H7 (cell line): ENCODE data around the gene KIF5B. TPM values are rescaled to one million over a fixed set of nuclear protein-coding genes. Genes with fewer than 3 reads are reported as not detected.
"Not testable (repeated sequence)": the region's sequence is repeated elsewhere in the genome, so short reads cannot be mapped to it uniquely, and the experiment has no call there.

Experiments
- DNase-seq: peaks from one replicate; pipeline ENCODE4 v3.0.0; 2012
- H3K27me3 ChIP-seq: 2 replicates; pipeline ENCODE4 v1.6.0; 2011; ENCODE audit warnings: mild to moderate bottlenecking, low read length; ENCODE audit not compliant: control insufficient read depth, insufficient read depth
- H3K36me3 ChIP-seq: replicated peaks from 2 replicates; pipeline ENCODE4 v1.5.1; 2011; ENCODE audit warnings: low read length; ENCODE audit not compliant: control insufficient read depth, insufficient read depth
- H3K4me3 ChIP-seq: 2 replicates; pipeline ENCODE4 v1.5.1; 2011; ENCODE audit warnings: low read depth, mild to moderate bottlenecking, control low read depth, low read length, moderate library complexity; ENCODE audit not compliant: insufficient read depth
- total RNA-seq: library from RNA; depleted of rRNA; stranded (reverse); fragments of >200 nt; shearing (Covaris generic); gene quantifications from 2 replicates; pipeline ENCODE4 v1.2.3, GENCODE V29; 2014

The KIF5B gene
- total RNA-seq, 1 experiment from 2014 or later, result 61.1 TPM

DNA sequence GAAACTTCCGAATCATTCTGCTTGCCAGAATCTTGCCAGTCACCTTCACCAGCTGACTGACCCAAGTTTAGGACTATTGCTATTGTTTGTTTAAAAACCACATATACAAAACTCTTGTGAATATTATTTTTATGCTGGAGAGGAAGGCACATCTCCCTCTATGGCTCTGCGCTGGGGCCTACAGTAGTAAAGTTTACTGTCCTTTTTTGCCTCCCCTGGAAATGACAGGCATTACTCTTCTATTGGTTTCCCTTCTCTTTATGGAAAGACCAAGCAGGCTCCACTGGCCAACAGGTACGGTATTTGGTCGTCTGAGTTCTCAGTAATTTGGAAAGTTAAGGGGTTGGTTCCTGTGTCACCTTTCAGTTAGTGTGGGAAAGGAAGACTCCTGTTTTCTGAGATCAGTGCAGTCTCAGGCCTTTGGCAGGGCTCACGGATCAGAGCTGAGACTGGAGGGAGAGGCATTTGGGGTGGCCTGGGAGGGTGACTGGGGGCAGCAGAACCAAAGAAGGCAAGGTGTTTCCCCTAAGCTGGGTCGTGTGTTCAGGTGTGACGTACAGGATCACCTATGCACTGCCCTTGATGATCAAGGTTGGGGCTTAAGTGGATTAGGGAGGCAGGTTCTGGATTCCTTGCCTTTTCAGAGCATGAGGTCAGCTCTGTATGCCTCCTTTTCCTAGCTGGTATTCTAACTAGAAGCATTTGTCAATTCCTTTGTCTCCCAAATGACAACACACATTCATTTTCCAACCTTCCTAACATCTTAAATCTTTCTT is 16.0 kb upstream of the KIF5B start:
- Histone ChIP-seq H3K4me3 (no peak overlapping the region), H3K36me3 (no peaks in the 10 kb centered on the region), H3K27me3 (peaks cover 3% of the 10 kb centered on the region; the same call in 1 of the 2 replicates)
- DNase-seq, result no peak

DNA sequence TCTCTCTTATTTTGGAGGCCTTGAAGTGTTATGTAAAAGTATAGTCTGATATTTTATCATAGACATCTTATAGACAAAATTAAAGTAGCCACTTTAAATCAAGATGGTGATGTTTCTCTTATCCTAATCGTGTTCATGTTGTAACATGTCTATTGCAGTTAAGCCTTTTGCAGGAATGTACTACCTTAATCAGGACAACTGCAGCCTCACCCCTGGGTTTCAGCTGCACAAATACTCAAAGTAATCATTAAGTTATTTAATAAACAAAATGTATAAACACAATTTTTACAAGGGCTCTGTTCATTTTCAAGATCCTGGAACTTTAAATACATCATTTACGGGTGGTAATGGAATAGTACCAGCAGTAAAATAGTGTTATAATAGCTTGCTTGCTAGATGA is 14.4 kb upstream of the KIF5B start:
- no peak for DNase-seq

DNA sequence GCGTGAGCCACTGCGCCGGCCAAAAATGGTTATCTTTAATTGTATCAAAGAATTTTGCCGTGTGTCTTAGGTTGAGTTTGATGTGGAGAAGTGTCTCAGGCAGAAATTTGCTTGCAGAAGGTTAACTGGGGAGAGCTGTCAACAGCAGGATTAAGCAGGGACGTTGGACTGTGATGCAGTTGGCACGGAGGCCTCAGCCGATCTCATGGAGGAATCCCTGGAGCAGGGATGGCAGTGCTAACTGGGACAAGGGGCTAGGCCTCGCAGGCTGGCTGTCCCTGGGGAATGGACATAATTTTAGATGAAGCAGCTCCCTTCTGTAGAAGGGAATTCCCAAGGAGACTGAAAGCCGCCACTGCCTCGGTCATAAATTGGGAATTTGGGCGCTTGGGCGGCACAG is 12.3 kb upstream of the KIF5B start:
- no peaks in the 10 kb centered on the region for H3K36me3 ChIP-seq
- no peak overlapping the region for H3K4me3 ChIP-seq
- H3K27me3 ChIP-seq, result peaks cover 3% of the 10 kb centered on the region; the same call in 1 of the 2 replicates
- no peak for DNase-seq

More for the DNA sequence above, 14.4 kb upstream of the KIF5B start:
- H3K27me3 ChIP-seq, result peaks cover 3% of the 10 kb centered on the region; the same call in 1 of the 2 replicates
- no peaks in the 10 kb centered on the region for H3K36me3 ChIP-seq
- H3K4me3 ChIP-seq, result no peak overlapping the region

DNA sequence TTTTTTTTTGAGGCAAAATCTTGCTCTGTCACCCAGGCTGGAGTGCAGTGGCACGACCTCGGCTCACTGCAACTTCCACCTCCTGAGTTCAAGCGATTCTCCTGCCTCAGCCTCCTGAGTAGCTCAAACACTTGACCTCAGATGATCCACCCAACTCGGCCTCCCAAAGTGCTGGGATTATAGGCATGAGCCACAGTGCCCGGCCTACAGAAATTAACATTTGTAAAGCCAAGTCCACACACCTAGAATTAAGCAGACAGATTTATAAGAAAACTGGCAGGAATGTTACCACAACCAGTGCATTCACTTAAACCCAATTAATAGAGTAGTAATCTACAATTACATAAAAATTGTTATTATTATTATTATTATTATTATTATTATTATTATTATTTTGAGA is 11.7 kb upstream of the KIF5B start:
- not testable (repeated sequence) for H3K27me3 ChIP-seq, H3K36me3 ChIP-seq, H3K4me3 ChIP-seq, DNase-seq

DNA sequence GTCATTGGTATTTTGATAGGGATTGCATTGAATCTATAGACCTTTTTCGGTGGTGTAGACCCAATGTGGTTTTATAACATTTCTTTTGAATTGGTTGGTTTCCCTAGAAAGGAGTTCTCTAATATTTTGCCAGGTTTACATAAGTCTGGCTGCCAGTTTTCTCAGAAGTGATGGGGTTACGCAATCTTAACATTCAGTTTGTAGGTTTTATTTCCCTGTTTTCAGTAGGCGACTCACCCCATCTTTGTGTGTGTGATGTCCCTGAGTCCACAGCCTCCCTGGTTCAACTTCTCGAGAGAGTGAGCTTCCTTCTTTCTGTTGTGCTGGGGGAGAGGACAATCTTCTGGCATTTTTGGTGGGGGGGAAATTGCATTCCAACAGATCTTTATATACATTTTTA is 9.6 kb upstream of the KIF5B start:
- Histone ChIP-seq H3K36me3 (no peaks in the 10 kb centered on the region), H3K27me3 (no peaks in the 10 kb centered on the region)
- no peak for DNase-seq

DNA sequence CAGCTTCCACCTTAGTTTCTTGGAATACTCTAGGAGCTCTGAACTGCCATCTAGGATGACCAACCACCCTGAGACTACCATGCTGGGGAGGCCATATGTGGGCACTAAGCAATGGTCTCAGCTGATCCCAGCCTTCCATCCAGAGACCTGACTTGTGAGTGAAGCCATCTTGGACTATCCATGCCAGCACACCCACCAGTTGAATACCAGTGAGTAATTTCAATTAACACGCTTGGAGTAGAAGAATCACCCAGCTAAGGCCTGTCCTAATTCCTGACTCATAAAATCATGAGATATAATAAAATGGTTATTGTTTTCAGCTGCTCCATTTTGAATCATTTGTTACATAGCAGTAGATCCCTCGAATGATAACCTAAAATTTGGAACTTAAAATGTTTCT is 5.2 kb upstream of the KIF5B start:
- Histone ChIP-seq H3K27me3 (no peaks in the 10 kb centered on the region), H3K36me3 (no peaks in the 10 kb centered on the region), H3K4me3 (no peak overlapping the region)
- DNase-seq, result no peak

More for the DNA sequence above, 9.6 kb upstream of the KIF5B start:
- no peak overlapping the region for H3K4me3 ChIP-seq

DNA sequence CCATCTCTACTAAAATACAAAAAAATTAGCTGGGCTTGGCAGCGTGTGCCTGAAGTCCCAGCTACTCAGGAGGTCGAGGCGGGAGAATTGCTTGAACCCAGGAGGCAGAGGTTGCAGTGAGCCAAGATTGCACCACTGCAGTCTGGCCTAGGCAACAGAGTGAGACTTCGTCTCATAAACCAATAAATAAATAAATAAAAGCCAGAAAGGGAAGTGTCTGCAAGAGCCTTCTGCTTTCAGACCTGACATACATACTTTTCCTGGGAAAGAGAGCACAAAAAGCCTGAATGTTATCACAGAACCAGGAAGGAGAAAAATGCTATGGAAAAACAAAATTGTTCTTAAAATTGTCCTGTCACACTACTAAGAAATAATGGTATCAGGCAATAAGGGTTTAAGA is 4.1 kb upstream of the KIF5B start:
- Histone ChIP-seq H3K36me3 (no peaks in the 10 kb centered on the region), H3K27me3 (no peaks in the 10 kb centered on the region), H3K4me3 (no peak overlapping the region)
- no peak for DNase-seq

DNA sequence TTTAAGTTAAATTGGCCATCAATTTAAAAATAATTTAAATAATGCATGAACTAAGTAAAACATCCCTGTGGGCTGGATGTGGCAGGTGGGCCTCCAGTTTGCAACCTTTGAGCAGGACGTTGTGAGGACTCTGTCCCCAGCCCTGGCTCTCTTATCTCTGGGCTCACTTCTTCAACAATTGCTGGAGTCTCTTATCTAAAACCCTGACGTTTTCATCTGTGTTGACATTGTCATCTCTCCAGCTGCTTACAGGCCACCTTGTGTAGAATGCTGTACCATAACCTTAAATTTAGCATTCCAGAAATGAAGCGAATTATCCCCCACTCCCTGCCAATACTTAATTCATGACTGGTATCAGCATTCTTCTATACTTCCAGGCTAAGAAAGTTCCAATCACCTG is 3.2 kb upstream of the KIF5B start:
- no peak for DNase-seq
- no peak overlapping the region for H3K4me3 ChIP-seq
- H3K27me3 ChIP-seq, result no peaks in the 10 kb centered on the region
- H3K36me3 ChIP-seq, result no peaks in the 10 kb centered on the region

DNA sequence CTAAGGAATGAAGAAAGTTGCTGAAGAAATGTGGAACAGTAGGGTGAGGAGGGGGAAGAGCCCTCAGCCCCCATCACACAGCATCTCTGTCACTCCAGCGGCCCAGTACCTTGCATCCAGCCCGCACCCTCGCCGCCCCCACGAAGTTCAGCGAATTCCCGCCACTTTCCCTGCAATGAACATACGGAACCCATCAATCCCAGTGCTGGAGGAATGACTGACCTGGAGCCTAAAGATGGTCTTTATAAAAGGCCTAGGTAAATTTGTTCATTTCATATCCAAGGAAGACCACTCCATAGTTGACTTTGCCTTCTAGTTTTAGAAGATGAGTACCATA is 779 bp upstream of the KIF5B start:
- Histone ChIP-seq H3K27me3 (no peaks in the 10 kb centered on the region), H3K36me3 (no peaks in the 10 kb centered on the region), H3K4me3 (no peak overlapping the region)
- peak; percentile 17 for DNase-seq

DNA sequence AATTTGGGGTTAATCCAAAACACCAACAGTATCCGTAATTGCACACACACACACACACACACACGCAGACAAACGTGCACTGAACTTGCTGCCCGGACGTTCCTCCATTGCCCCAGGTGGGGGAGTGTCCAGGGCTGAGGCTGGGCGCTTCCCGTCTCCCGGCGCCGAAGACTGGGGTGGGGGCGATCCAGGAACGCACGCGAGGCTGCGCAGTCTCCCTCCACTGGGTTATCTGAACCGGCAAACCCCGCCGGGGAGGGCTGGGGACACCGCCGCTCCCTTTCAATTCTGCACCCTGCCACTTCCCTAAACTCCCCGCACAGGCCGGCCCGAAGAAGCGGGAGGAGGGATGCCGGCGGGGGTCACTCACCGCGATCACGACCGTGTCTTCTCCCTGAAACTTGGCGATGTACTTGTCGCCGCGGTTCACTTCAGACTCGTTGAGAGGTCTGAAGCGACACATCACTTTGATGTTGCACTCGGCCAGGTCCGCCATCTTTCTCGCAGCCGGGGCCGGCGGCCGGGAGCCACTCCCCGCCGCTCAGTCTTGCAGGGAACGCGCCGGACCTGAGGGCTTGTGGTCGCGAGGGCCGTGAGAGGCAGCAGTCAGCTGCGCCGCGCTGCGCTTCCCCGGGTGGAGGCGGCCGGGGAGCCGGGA is 618 bp downstream of the KIF5B start:
- no peaks in the 10 kb centered on the region for H3K27me3 ChIP-seq
- H3K4me3 ChIP-seq, result peak overlapping the region; percentile 94
- DNase-seq, result peak; percentile 79
- H3K36me3 ChIP-seq, result no peaks in the 10 kb centered on the region

DNA sequence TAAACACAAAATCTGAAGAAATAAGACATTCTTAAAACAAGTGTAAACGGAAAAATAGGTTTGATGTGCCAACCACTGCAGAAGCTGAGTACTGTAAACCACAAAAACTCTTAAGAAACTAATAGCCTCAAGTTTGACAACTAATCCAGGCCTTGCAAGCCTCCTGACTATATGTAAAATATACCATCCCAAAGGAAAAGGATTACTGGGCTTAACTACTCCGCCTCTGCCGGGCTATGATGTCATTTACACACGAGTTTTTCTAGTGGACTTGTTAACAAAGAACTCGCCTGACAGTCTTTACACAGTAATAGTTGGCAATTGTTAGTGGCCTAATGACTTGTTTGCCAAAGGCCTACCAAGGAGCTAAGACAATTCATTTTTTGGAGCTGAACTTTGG is 2.1 kb downstream of the KIF5B start:
- Histone ChIP-seq H3K27me3 (no peaks in the 10 kb centered on the region), H3K4me3 (peak overlapping the region; percentile 94), H3K36me3 (no peaks in the 10 kb centered on the region)
- no peak for DNase-seq

DNA sequence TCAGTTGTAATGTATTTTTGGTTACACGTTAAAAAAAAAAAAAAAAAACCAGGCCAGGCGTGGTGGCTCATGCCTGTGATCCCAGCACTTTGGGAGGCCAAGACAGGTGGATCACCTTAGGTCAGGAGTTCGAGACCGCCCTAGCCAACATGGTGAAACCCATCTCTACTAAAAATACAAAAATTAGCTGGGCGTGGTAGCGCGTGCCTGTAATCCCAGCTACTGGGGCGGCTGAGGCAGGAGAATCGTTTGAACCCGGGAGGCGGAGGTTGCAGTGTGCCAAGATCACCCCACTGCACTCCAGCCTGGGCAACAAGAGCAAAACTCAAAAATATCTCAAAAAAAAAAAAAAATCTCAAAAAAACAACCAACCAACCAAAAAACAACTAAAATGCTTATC is 2.8 kb downstream of the KIF5B start:
- not testable (repeated sequence) for DNase-seq, H3K36me3 ChIP-seq, H3K27me3 ChIP-seq, H3K4me3 ChIP-seq

DNA sequence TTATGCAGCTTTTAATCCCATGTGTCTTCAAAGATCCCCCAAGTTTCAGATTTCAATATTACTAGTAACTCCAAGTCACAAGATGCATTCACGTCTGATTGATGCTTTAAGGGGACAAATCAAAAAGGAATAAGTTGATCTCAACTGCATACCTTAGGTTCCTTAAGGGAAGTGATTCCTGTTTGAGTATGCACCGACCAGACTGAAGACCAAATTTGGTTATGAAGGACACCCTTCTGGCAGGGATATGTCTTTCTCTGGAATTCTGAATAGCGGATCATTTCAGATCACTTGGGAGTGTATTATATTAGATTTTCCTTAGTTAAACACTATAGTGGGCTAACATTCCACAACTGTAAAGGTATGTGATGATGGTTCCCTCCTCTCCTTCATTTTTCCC is 4.3 kb downstream of the KIF5B start:
- Histone ChIP-seq H3K27me3 (no peaks in the 10 kb centered on the region), H3K4me3 (no peak overlapping the region), H3K36me3 (peaks cover 2% of the 10 kb centered on the region)
- DNase-seq, result no peak

DNA sequence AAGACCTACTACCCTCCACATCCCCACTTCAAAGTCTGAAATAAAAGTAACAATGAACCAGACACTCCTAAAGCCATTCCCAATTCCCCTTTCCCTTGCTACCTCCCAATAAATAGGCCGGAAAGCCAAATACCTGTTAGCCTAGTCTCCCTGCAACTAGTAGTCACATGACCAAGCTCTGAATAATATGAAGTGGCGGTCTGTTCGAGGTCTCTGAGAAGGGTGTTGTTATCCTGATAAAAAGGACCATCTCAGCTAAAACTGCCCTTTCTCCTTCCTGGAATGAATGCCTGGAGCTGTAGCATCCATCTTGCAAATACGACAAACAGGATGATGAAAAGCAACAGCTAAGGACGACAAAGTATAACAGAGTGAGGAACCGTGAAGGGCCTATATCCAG is 6.0 kb downstream of the KIF5B start:
- DNase-seq, result peak; percentile 19
- no peak overlapping the region for H3K4me3 ChIP-seq
- no peaks in the 10 kb centered on the region for H3K27me3 ChIP-seq
- peaks cover 7% of the 10 kb centered on the region for H3K36me3 ChIP-seq

DNA sequence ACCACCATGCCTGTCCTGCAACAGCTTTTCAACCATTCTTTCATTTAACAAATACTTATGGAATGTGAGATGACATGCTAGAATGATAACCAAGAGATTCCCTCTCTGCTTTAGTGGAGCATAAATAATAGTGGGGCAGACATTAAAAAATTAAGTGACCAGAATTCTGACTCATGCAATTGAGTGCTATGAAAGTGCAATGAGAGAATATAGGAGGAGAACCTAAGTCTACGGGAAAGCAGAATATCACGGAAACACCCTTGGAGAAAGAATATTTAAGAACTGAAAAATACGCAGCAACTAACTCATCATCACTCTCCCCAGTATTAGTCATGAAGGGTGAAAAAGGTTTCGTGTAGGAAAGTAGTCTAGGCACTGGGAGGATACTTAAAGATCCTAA is 7.1 kb downstream of the KIF5B start:
- no peak for DNase-seq
- Histone ChIP-seq H3K27me3 (no peaks in the 10 kb centered on the region), H3K4me3 (no peak overlapping the region), H3K36me3 (peaks cover 7% of the 10 kb centered on the region)
